HCT116 (cell line): Measurements from ENCODE around the gene SHISAL1. TPM values are rescaled to one million over a fixed set of nuclear protein-coding genes. Genes with fewer than 3 reads are reported as not detected.

Experiments used
- ATAC-seq: fragments of 200-7000 bp; cut with Tn5 transposase; 2 replicates; pipeline ENCODE4 v1.9.1; 2020; ENCODE audit warnings: mild to moderate bottlenecking, moderate library complexity
- BruUV-seq: library from RNA; stranded (reverse); fragments of 400-500 nt; replicated peaks from 2 replicates; lab custom pipeline; 2021; lab: Mats Ljungman, UMichigan
- CTCF ChIA-PET: fragments of 300-600 bp; sonication (Branson Sonifier 250); formaldehyde crosslinking; loops from one replicate; lab custom pipeline; 2021; ENCODE audit warnings: antibody characterized with exemption; lab: Charles Lee
- POLR2A ChIA-PET: fragments of 300-600, 350-600 bp; sonication (Branson Sonifier 250); formaldehyde crosslinking; loops from one replicate; lab custom pipeline; 2021; ENCODE audit warnings: antibody characterized with exemption; lab: Charles Lee
- RAD21 ChIA-PET, 2 experiments: fragments of 300-600 bp; sonication (Branson Sonifier 250); formaldehyde crosslinking; loops; one replicate each; lab custom pipeline; 2023; ENCODE audit warnings: low total read pairs in 2 of 2; ENCODE audit not compliant: uncharacterized antibody in 2 of 2, unreplicated experiment in 2 of 2, low non-redundant PET in 1 of 2; lab: Charles Lee
- DNase-seq: peaks from one replicate; pipeline ENCODE4 v3.0.0-alpha.2; 2010; ENCODE audit warnings: low read depth, low spot score
- H2AFZ ChIP-seq: fragments of 200-600 bp; shearing (Covaris generic), sonication (generic); 2 replicates; pipeline ENCODE4 v1.6.1; 2017; ENCODE audit warnings: low read depth, mixed run types, mixed read lengths, antibody characterized with exemption, low read length; ENCODE audit not compliant: poor library complexity, severe bottlenecking
- H3K27ac ChIP-seq: 2 replicates; pipeline ENCODE4 v1.5.1; 2012; ENCODE audit warnings: low read depth, low read length
- H3K27me3 ChIP-seq: fragments of 200-600 bp; sonication (generic); 2 replicates; pipeline ENCODE4 v1.6.1; 2016; ENCODE audit warnings: mixed run types, low read length, mixed read lengths; ENCODE audit not compliant: insufficient read depth
- H3K36me3 ChIP-seq, 2 experiments: fragments of 200-500 bp in 1 of 2; fragments of 200-600 bp in 1 of 2; sonication (Bioruptor generic) in 1 of 2; sonication (generic) in 1 of 2; 2 replicates each; pipeline versions ENCODE4 v1.5.1 to v1.6.1; 2014 to 2016; ENCODE audit warnings: low read length in 2 of 2, inconsistent platforms in 1 of 2, mixed read lengths in 1 of 2, mixed run types in 1 of 2; ENCODE audit not compliant: insufficient read depth in 2 of 2, control insufficient read depth in 1 of 2
- H3K4me1 ChIP-seq, 2 experiments: fragments of 200-600 bp in 1 of 2; sonication (generic) in 1 of 2; 2 replicates each; pipeline versions ENCODE4 v1.5.1 to v1.6.1; 2012 to 2017; ENCODE audit warnings: low read length in 2 of 2, inconsistent platforms in 1 of 2, mild to moderate bottlenecking in 1 of 2, mixed read lengths in 1 of 2, mixed run types in 1 of 2, moderate library complexity in 1 of 2; ENCODE audit not compliant: insufficient read depth in 2 of 2, control insufficient read depth in 1 of 2
- H3K4me2 ChIP-seq: fragments of 200-600 bp; sonication (generic); 2 replicates; pipeline ENCODE4 v1.6.1; 2017; ENCODE audit warnings: mixed run types, low read length, mixed read lengths
- H3K4me3 ChIP-seq, 2 experiments: fragments of 200-600 bp in 1 of 2; sonication (generic) in 1 of 2; replicated peaks in 1 of 2; 2 replicates each; pipeline ENCODE4 v1.5.1; 2011 to 2016; ENCODE audit warnings: low read length in 2 of 2, control low read depth in 1 of 2, low read depth in 1 of 2, mild to moderate bottlenecking in 1 of 2, mixed read lengths in 1 of 2, mixed run types in 1 of 2
- H3K79me2 ChIP-seq: fragments of 200-600 bp; sonication (generic); 2 replicates; pipeline ENCODE4 v1.6.1; 2017; ENCODE audit warnings: mild to moderate bottlenecking, mixed run types, low read length, moderate library complexity, mixed read lengths; ENCODE audit not compliant: insufficient read depth
- H3K9ac ChIP-seq: fragments of 200-600 bp; sonication (generic); 2 replicates; pipeline ENCODE4 v1.6.1; 2016; ENCODE audit warnings: low read length, mixed read lengths
- H3K9me2 ChIP-seq: fragments of 200-600 bp; sonication (generic), shearing (Covaris generic); 2 replicates; pipeline ENCODE4 v1.6.1; 2017; ENCODE audit warnings: mixed run types, mild to moderate bottlenecking, moderate library complexity; ENCODE audit not compliant: insufficient read depth
- H3K9me3 ChIP-seq, 2 experiments: fragments of 200-500 bp in 1 of 2; fragments of 200-600 bp in 1 of 2; sonication (Bioruptor generic) in 1 of 2; sonication (generic) in 1 of 2; 2 replicates each; pipeline ENCODE4 v1.6.1; 2014 to 2017; ENCODE audit warnings: low read length in 2 of 2, mixed read lengths in 2 of 2, inconsistent platforms in 1 of 2, low read depth in 1 of 2, mild to moderate bottlenecking in 1 of 2, mixed run types in 1 of 2, moderate library complexity in 1 of 2; ENCODE audit not compliant: control insufficient read depth in 1 of 2, insufficient read depth in 1 of 2
- H4K20me1 ChIP-seq: fragments of 200-600 bp; sonication (generic), shearing (Covaris generic); 2 replicates; pipeline ENCODE4 v1.6.1; 2017; ENCODE audit warnings: mixed run types, mild to moderate bottlenecking, moderate library complexity; ENCODE audit not compliant: insufficient read depth
- CBX3 ChIP-seq: IDR thresholded peaks from 2 replicates; pipeline ENCODE4 v1.6.1; 2012; ENCODE audit warnings: low read depth
- EZH2 ChIP-seq: fragments of 200-600 bp; sonication (generic); IDR thresholded peaks from 2 replicates; pipeline ENCODE4 v1.6.1; 2017; ENCODE audit warnings: antibody characterized with exemption, mixed run types
- JUND ChIP-seq: IDR thresholded peaks from 2 replicates; pipeline ENCODE4 v1.6.1; 2012
- POLR2A ChIP-seq: IDR thresholded peaks from 2 replicates; pipeline ENCODE4 v1.7.0; 2011; ENCODE audit warnings: borderline replicate concordance; ENCODE audit not compliant: insufficient read depth, insufficient read length; ENCODE audit errors: extremely low read depth
- POLR2AphosphoS5 ChIP-seq: IDR thresholded peaks from 2 replicates; pipeline ENCODE4 v1.6.1; 2011; ENCODE audit warnings: mild to moderate bottlenecking, low read depth, low read length, moderate library complexity
- SP1 ChIP-seq: IDR thresholded peaks from 2 replicates; pipeline ENCODE4 v1.6.1; 2012; ENCODE audit warnings: low read depth
- TCF7L2 ChIP-seq: IDR thresholded peaks from 2 replicates; pipeline ENCODE4 v1.7.0; 2011; ENCODE audit warnings: borderline replicate concordance, inconsistent platforms; ENCODE audit not compliant: insufficient read depth, insufficient read length; ENCODE audit errors: extremely low read depth
- intact Hi-C: fragments of 100-400 bp; cut with micrococcal nuclease; formaldehyde crosslinking; loops from 2 replicates; pipeline ENCODE4 v1.10.0; 2022
- total RNA-seq: library from RNA; stranded (reverse); gene quantifications from one replicate; pipeline ENCODE4 v1.2.1, GENCODE V29; 2021; ENCODE audit not compliant: unreplicated experiment
- TF ChIP-seq, protein P1 (sequence below): IDR thresholded peaks from 2 replicates; pipeline ENCODE4 v1.6.1; 2012

The SHISAL1 gene
- total RNA-seq, 1 experiment from 2014 or later, result not detected

DNA sequence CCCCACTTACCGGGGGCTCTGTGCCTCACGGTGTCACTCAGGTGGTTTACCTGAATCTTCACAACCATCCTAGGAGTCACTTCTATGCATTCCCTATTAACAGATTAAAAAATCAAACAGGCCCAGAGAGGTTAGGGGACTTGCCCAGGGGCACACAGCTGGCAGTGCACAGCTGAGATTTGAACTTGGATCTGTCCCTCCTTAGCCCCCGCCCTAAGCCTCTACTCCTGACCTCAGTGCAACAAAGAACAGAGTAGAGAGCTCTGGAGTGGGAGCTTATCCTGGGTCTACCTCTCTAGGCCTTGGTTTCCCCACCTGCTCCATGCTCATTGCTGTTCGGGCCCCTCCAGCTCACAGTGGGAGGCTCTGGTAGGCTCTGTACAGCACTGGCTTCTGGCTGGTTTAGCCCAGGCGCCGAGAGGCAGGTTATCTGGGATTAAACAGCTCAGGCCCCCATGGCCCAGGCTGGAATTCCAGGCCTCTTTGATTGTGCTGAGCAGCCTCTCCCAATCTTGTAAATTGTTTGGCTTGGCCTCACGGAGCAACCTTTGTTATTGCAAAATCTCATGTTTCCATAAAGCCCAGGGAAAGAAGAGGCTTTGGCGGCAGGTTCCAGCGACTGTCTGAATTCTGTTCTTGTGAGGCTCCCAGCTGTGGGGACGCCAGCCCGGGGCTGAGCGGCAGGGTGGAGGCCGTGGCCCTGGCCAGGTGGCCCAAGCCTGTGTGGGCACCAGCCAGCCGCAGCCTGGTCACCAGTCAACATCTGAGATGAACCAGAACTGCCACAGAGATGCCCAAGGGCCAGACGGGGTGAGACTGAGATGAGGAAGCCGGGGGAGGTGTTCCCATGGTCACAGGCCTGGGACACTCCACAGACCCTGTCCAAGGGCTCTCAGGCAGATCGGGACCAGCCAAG, 28.9 kb upstream of the SHISAL1 start:
- no TSS peak for BruUV-seq
- Histone ChIP-seq H4K20me1 (no peaks in the 10 kb centered on the region), H3K79me2 (no peaks in the 10 kb centered on the region), H3K4me1 (peaks cover 4 to 14% of the 10 kb centered on the region in 2 experiments; a peak in 3 of 4 replicates), H3K9ac (no peak overlapping the region), H2AFZ (no peak overlapping the region), H3K4me2 (no peak overlapping the region), H3K27me3 (peaks cover 4% of the 10 kb centered on the region; the same call in 1 of the 2 replicates), H3K27ac (no peak overlapping the region), H3K36me3 (no peaks in the 10 kb centered on the region), H3K9me2 (no peaks in the 10 kb centered on the region), H3K4me3 (no peak overlapping the region), H3K9me3 (no peaks in the 10 kb centered on the region)
- TF ChIP-seq SP1, result no peak
- TF ChIP-seq POLR2AphosphoS5, result no peak
- CTCF ChIA-PET, result no interaction called here
- RAD21 ChIA-PET, result no interaction called here
- POLR2A ChIA-PET, result no interaction called here
- ATAC-seq (no peak), DNase-seq (no peak)
- intact Hi-C loops, result no loop called here

DNA sequence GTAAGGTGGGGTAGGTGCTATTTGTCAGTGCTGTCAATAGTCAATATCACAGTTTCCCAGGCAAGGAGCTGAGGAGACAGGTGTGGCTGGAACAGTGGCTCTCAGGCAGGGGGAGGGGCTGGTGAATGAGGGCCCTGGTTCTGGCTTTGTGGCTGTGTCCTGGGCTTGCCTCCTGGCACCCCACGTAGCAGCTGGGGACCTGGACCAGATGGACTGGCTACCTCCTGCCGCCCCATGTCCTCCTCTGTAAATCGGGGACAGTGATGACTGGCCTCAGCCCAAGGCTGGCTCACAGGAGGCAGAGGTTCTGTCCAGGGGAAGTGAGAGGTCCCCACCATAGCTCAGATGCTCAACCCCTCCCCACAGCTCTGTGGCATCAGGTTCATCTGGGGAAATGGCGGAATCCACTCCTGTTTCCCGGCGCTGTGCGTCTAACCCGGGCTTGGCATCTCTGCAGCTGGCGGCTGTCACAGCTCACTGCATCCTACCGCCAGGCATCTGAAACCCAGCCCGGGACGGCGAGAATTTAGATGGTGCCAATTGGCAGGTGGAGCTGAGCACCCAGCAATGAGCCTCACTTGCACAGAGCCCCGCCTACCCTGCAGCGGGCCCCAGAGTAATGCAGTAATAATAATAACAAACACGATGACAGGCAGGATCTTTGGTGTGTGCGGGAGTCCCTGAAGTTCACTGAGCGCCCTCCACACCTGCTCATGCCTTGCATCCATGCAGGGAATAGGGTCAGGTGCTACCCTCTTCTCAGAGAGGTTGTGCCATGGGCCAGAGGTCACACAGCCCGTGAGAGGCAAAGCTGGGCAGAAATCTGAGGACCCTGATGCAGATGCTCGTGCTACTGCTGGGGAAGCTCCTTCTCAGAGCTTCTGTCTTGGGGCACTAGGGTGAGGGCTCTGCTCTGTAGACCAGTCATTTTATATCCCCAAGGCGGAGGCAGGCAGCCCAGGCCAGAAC, 27.8 kb upstream of the SHISAL1 start:
- CTCF ChIA-PET, result no interaction called here

More for the DNA sequence above, 27.8 kb upstream of the SHISAL1 start:
- H3K36me3 ChIP-seq, result no peaks in the 10 kb centered on the region
- no peaks in the 10 kb centered on the region for H3K79me2 ChIP-seq
- no peak overlapping the region for H2AFZ ChIP-seq
- intact Hi-C loops, result no loop called here
- no peak overlapping the region for H3K27ac ChIP-seq
- peaks cover 4% of the 10 kb centered on the region; the same call in 1 of the 2 replicates for H3K27me3 ChIP-seq
- no peak overlapping the region for H3K4me3 ChIP-seq
- no peak for DNase-seq
- ATAC-seq, result no peak
- ChIA-PET RAD21 (no interaction called here), POLR2A (no interaction called here)
- TF ChIP-seq TCF7L2 (no peak), JUND (no peak), CBX3 (no peak), POLR2A (no peak), EZH2 (no peak)
- TF ChIP-seq, protein P1, sequence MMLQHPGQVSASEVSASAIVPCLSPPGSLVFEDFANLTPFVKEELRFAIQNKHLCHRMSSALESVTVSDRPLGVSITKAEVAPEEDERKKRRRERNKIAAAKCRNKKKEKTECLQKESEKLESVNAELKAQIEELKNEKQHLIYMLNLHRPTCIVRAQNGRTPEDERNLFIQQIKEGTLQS, result no peak
- no peaks in the 10 kb centered on the region for H3K9me3 ChIP-seq
- H4K20me1 ChIP-seq, result no peaks in the 10 kb centered on the region
- H3K9ac ChIP-seq, result no peak overlapping the region
- no peaks in the 10 kb centered on the region for H3K9me2 ChIP-seq
- BruUV-seq, result no TSS peak
- peaks cover 4 to 19% of the 10 kb centered on the region in 2 experiments; a peak in 3 of 4 replicates for H3K4me1 ChIP-seq
- H3K4me2 ChIP-seq, result no peak overlapping the region
